ENCODE results near the gene GPR6. TPM values are rescaled to one million over a fixed set of nuclear protein-coding genes. Genes with fewer than 3 reads are reported as not detected.
A peak's percentile ranks its signal among the peaks of the same experiment; 100 is the strongest.

The GPR6 gene, protein sequence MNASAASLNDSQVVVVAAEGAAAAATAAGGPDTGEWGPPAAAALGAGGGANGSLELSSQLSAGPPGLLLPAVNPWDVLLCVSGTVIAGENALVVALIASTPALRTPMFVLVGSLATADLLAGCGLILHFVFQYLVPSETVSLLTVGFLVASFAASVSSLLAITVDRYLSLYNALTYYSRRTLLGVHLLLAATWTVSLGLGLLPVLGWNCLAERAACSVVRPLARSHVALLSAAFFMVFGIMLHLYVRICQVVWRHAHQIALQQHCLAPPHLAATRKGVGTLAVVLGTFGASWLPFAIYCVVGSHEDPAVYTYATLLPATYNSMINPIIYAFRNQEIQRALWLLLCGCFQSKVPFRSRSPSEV
- not detected for total RNA-seq

DNA sequence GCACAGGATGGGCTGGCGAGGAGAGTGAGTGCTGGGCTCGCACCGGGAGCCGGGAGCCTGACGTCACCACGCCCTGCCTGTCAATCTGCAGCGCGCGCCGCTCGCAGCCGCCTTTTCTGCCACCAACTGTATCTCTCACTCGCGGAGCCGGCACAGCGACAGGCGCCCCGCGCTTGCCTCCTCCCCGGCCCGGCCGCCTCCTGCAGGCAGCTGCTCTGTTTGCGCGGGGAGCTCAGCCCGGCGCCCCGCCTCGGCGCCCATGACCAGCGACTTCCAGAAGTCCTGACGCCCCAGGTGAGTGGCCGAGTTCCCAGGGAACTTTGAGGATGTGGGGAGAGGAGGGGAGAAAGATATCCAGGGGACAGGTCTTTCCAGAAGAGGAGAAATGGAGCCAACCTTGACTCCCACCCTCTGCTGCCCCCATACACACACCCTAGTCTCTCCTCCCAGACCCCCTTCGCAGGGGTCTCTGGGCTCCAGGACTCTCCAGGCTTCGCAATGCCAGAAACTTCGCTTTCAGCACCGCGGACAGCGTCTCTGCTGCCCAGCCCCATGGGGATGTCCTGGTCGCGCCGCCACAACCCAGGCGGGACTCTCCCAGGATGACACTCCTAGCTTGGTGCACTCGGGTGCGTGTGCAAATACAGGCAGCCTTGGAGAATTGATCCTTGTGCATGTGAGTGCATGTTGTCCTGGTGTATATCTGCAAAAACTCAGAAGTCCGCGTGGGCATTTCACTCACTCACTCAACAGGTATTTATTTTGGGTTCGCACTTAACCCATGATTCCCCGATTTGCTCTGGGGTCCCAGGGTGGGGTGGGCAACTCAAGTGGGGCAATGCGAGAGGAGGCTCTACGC, at the start of gene GPR6:
GPR6 (plus strand) TSS at position 138 of the 859 bp plus-strand sequence. CDS start 802 bp downstream, outside the sequence.
- H3K27me3 Mint-ChIP-seq (ENCODE audit: low read depth) = peaks cover 59% of the 10 kb centered on the region
- H3K4me3 Mint-ChIP-seq = no peak within 1 kb of the TSS
- DNase-seq = peak; percentile 79
- H3K4me1 Mint-ChIP-seq (ENCODE audit: low read depth) = peaks cover 3% of the 10 kb centered on the region
- CTCF ChIA-PET = interaction anchor here (3.4 kb wide), 1 partner anchor 61 kb away, joined by 10 read pairs; no protein-coding TSS in a partner anchor
- H3K36me3 Mint-ChIP-seq (ENCODE audit: low read depth) = peaks cover 2% of the 10 kb centered on the region
- intact Hi-C loops (cut with micrococcal nuclease) = loop anchor here (1.0 kb wide), 1 partner anchor 62 kb away; no protein-coding TSS in a partner anchor
- no peaks in the 10 kb centered on the region for H3K9me3 Mint-ChIP-seq
- H3K27ac Mint-ChIP-seq = no peak within 1 kb of the TSS

DNA sequence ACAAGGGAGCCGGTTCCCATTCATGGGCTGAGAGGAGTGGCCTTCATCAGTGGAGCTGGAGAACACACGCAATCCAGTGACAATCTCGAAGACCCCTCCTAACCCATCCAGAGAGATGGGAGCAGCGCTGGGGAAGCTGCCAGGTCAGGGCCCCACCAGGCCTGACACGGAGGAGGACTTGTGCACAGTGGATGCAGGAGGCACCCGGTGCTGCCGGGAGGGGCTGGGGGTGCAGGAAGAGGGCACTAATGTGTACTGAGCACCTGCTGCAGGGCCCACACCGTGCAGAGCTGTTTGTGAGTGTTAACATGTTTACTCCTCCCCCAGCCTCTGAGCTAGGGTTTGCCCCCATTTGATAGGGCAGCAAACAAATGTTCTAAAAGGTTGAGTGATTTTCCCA, 43.8 kb upstream of the GPR6 start:
- H3K27ac Mint-ChIP-seq = no peak overlapping the region
- H3K36me3 Mint-ChIP-seq (ENCODE audit: low read depth) = peaks cover 2% of the 10 kb centered on the region
- no peak overlapping the region for H3K4me3 Mint-ChIP-seq
- no peaks in the 10 kb centered on the region for H3K4me1 Mint-ChIP-seq (ENCODE audit: low read depth)
- no peak for DNase-seq
- intact Hi-C loops (cut with micrococcal nuclease) = no loop called here
- H3K27me3 Mint-ChIP-seq (ENCODE audit: low read depth) = no peaks in the 10 kb centered on the region
- CTCF ChIA-PET = no interaction called here
- H3K9me3 Mint-ChIP-seq = peaks cover 8% of the 10 kb centered on the region

DNA sequence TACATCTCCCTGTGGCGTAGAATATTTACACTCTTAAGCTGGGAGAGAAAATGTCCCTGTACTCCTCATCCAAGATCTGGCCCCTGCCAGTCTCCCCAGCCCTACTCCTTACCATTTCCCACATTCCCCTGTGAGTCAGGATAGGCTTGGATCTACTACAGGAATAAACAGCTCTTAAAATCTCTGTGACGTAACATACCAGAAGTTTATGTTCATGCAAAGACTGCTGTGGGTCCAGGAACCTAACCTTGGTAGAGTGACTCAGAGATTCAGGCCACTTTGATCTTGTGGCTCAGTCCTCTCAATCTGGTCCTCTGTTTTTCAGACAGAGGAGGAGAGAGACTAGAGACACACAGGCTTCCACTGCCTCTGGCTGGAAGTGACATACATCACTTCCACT, 38.5 kb upstream of the GPR6 start:
- Mint-ChIP-seq H3K4me3 (no peak overlapping the region), H3K9me3 (peaks cover 8% of the 10 kb centered on the region), H3K27ac (no peak overlapping the region), H3K4me1 (ENCODE audit: low read depth) (no peaks in the 10 kb centered on the region), H3K27me3 (ENCODE audit: low read depth) (peaks cover 2% of the 10 kb centered on the region), H3K36me3 (ENCODE audit: low read depth) (peaks cover 2% of the 10 kb centered on the region)
- intact Hi-C loops (cut with micrococcal nuclease) = no loop called here
- CTCF ChIA-PET = no interaction called here
- DNase-seq = no peak

DNA sequence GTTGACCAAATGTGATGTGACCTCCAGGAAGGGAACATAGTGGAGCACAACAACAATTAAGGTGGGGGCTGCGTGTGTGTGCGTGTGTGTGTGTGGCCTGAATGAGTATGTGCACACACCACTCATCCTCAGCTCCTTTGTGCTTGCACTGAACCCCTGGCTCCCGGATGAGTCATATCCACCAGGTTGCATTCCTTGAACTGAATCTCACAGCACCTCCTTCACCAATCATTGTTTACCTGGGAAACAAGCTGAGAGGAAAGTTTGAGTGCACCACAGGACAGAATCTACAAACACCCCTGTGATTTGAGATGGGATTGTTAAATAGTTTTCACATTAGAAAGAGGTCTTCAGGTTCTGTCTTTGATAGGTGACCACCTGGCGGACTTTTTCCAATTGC, 33.7 kb upstream of the GPR6 start:
- no peak overlapping the region for H3K4me3 Mint-ChIP-seq
- no peaks in the 10 kb centered on the region for H3K4me1 Mint-ChIP-seq (ENCODE audit: low read depth)
- no peaks in the 10 kb centered on the region for H3K9me3 Mint-ChIP-seq
- CTCF ChIA-PET = no interaction called here
- no peaks in the 10 kb centered on the region for H3K36me3 Mint-ChIP-seq (ENCODE audit: low read depth)
- no peak for DNase-seq
- intact Hi-C loops (cut with micrococcal nuclease) = no loop called here
- peaks cover 6% of the 10 kb centered on the region for H3K27me3 Mint-ChIP-seq (ENCODE audit: low read depth)
- no peak overlapping the region for H3K27ac Mint-ChIP-seq

DNA sequence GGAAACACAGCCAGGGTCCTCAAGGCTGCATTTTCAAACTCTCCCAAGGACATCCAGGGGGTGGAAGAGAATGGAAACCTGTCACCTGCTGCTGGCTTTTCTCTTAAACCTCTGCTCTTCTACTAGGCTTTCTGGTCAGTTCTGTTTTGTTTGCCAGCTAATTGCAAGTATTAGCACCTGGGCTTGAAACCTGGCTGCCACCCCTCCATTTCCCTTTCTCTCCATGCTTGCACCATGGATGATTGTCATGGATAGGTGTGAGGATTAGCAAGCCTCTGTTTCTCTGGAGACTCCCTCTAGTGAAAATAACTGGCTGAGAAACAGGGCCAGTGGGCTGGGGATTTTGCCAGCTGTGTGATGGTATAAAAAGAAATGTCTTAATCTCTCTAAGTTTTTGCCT, 33.0 kb upstream of the GPR6 start:
- H3K27ac Mint-ChIP-seq = no peak overlapping the region
- intact Hi-C loops (cut with micrococcal nuclease) = no loop called here
- CTCF ChIA-PET = no interaction called here

DNA sequence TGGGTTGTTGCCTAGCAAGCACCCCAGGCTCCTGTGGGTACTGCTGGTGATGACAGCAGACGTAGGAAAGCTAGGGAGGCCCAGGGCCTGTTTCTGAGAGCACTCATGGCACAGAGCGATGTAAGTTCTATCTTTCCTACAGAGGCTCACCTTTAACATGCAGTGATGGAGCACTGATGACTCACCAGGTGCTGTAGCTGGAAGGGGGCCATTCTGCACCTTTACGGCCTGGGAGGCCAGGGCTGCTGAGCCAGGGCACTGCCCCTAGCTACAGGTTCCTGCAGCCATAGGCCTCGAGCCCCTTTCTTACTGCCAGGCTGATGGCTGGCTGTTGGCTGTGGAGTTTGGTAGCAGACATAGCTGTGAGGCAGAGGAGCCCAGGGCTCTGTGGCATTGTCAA, 31.1 kb upstream of the GPR6 start:
- peaks cover 4% of the 10 kb centered on the region for H3K27me3 Mint-ChIP-seq (ENCODE audit: low read depth)
- H3K9me3 Mint-ChIP-seq = peaks cover 2% of the 10 kb centered on the region
- no peak overlapping the region for H3K4me3 Mint-ChIP-seq

More for the DNA sequence above, 33.0 kb upstream of the GPR6 start:
- Mint-ChIP-seq H3K4me3 (no peak overlapping the region), H3K4me1 (ENCODE audit: low read depth) (no peaks in the 10 kb centered on the region), H3K36me3 (ENCODE audit: low read depth) (peaks cover 1% of the 10 kb centered on the region), H3K9me3 (no peaks in the 10 kb centered on the region), H3K27me3 (ENCODE audit: low read depth) (peaks cover 6% of the 10 kb centered on the region)
- DNase-seq = no peak

DNA sequence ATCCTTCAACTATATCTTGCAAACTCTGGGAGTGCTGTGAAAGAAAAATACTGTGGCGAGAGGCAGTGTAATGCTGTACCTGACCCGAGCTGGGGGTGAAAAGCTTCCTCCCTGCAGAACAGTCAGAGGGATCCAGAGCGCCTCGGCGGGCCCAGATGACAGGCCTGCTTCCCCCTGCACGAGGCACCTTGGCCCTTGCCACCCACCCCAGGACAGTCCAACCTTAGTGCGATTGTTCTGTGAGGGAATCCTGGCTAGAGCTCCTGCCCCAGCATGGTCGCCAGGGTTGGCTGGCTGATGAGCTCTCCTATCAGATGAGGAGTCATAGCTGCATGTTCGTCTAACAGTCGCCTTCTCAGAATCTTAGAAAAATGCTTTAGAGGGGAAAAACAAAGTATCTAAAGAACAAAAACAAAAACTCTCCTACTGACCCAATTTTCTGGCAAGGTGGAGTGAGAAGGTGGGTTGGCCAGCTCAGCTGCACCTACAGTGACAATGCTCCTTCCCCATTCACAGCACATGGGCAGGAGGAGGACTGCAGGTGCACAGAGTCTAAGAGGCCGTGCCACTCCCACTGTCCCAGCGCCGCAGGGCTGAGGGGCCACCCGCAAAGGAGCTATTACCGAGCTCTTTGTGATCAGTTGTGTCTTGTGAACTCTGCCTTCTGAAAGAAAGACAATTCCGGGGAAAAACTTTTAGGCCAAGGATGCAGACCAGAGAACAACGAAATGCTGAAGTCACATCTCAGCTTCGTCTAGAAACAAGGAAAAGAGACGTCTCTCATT, 28.6 kb upstream of the GPR6 start:
- no peak for DNase-seq
- Mint-ChIP-seq H3K4me3 (no peak overlapping the region), H3K9me3 (peaks cover 2% of the 10 kb centered on the region), H3K27me3 (ENCODE audit: low read depth) (peaks cover 8% of the 10 kb centered on the region), H3K27ac (no peak overlapping the region), H3K4me1 (ENCODE audit: low read depth) (no peaks in the 10 kb centered on the region), H3K36me3 (ENCODE audit: low read depth) (peaks cover 1% of the 10 kb centered on the region)
- CTCF ChIA-PET = interaction anchor here (2.1 kb wide), 1 partner anchor 90 kb away, joined by 5 read pairs; no protein-coding TSS in a partner anchor
- intact Hi-C loops (cut with micrococcal nuclease) = no loop called here

More for the DNA sequence above, 31.1 kb upstream of the GPR6 start:
- CTCF ChIA-PET = interaction anchor here (1.4 kb wide), 1 partner anchor 93 kb away, joined by 3 read pairs; no protein-coding TSS in a partner anchor
- peaks cover 1% of the 10 kb centered on the region for H3K36me3 Mint-ChIP-seq (ENCODE audit: low read depth)
- DNase-seq = no peak
- H3K27ac Mint-ChIP-seq = no peak overlapping the region
- intact Hi-C loops (cut with micrococcal nuclease) = no loop called here
- no peaks in the 10 kb centered on the region for H3K4me1 Mint-ChIP-seq (ENCODE audit: low read depth)

DNA sequence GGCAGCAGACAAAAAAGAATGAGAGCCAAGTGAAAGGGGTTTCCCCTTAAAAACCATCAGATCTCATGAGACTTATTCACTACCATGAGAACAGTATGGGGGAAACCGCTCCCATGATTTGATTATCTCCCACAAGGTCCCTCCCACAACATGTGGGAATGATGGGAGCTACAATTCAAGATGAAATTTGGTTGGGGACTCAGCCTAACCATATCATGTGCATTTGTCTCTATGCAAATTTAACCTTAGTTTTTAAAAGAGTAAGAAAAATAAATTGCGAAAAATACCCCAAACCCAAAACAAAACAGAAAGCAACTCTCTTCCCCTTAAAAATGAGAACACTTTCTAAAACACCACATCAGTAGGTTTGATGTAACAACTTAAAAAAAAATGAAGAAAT, 22.6 kb upstream of the GPR6 start:
- Mint-ChIP-seq H3K4me1 (ENCODE audit: low read depth) (no peaks in the 10 kb centered on the region), H3K27ac (no peak overlapping the region), H3K27me3 (ENCODE audit: low read depth) (peaks cover 7% of the 10 kb centered on the region), H3K4me3 (no peak overlapping the region), H3K36me3 (ENCODE audit: low read depth) (no peaks in the 10 kb centered on the region), H3K9me3 (peaks cover 7% of the 10 kb centered on the region)
- DNase-seq = no peak
- intact Hi-C loops (cut with micrococcal nuclease) = no loop called here
- CTCF ChIA-PET = no interaction called here

DNA sequence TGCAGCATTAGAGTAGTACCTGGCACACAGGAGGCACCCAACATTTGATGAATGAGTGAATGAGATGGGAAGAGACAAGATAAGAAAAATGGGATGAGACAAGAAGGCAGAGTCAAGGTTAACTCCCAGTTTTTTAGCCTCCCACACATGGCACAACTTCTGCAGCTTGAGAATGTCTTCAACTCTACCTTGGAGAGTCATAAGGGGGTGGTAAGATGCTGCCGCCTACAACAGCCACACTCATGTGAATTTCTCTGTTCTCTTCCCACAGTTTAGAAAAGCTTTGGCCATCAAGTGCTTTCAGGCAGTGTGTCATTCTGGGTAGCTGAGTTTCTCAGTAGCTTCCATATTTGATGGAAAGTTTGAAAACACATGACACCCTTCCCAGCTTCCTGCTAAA, 19.5 kb upstream of the GPR6 start:
- intact Hi-C loops (cut with micrococcal nuclease) = no loop called here
- Mint-ChIP-seq H3K36me3 (ENCODE audit: low read depth) (no peaks in the 10 kb centered on the region), H3K9me3 (peaks cover 5% of the 10 kb centered on the region), H3K27ac (no peak overlapping the region), H3K27me3 (ENCODE audit: low read depth) (peaks cover 4% of the 10 kb centered on the region), H3K4me3 (no peak overlapping the region), H3K4me1 (ENCODE audit: low read depth) (no peaks in the 10 kb centered on the region)
- CTCF ChIA-PET = interaction anchor here (0.9 kb wide), 1 partner anchor 81 kb away, joined by 3 read pairs; no protein-coding TSS in a partner anchor
- DNase-seq = no peak

DNA sequence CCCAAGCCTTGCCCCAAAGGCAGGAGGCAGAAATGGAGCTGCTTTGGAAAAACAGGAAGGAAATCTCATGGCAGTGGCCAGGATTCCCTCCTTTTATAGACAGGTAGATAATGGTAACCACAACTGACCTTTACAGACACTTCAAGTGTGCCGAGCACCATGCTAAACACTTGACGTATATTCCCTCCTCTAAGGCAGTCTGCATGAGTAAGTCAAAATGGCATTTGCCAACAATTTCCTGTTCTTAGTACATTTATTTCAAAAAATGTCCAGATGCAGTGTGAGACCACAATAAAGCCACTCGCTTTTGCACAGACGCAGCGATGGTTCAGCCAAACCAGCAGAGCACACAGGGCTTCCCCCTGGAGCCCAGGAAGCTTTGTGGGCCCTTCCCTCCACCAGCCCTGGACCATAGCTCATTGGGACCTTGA, 16.5 kb upstream of the GPR6 start:
- Mint-ChIP-seq H3K4me1 (ENCODE audit: low read depth) (no peaks in the 10 kb centered on the region), H3K9me3 (no peaks in the 10 kb centered on the region), H3K27ac (no peak overlapping the region), H3K27me3 (ENCODE audit: low read depth) (no peaks in the 10 kb centered on the region), H3K36me3 (ENCODE audit: low read depth) (no peaks in the 10 kb centered on the region), H3K4me3 (no peak overlapping the region)
- no peak for DNase-seq
- intact Hi-C loops (cut with micrococcal nuclease) = loop anchor here (5.0 kb wide), 1 partner anchor 76 kb away; no protein-coding TSS in a partner anchor
- CTCF ChIA-PET = no interaction called here

DNA sequence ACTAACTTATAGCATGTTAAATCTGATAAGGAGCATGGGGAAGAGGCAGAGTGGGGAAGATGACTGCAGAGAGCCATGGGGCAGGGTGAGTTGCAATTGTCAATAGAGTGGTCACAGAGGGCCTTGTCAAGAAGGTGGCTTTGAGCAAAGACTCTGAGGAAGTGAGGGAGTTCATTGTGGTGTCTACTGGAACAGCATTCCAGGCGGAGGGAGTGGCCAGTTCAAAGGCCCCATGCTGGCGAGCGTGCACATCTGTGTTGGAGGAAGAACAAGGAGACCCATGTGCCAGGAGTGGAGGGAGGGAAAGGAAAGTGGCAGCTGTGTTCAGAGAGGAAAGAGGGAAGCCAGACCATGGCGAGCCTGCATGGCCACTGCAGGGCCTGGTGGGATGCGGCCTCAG, 15.8 kb upstream of the GPR6 start:
- no peak overlapping the region for H3K4me3 Mint-ChIP-seq
- H3K36me3 Mint-ChIP-seq (ENCODE audit: low read depth) = no peaks in the 10 kb centered on the region
- H3K4me1 Mint-ChIP-seq (ENCODE audit: low read depth) = no peaks in the 10 kb centered on the region
- no peak for DNase-seq
- intact Hi-C loops (cut with micrococcal nuclease) = loop anchor here (5.0 kb wide), 1 partner anchor 75 kb away; no protein-coding TSS in a partner anchor
- no peaks in the 10 kb centered on the region for H3K27me3 Mint-ChIP-seq (ENCODE audit: low read depth)
- H3K9me3 Mint-ChIP-seq = no peaks in the 10 kb centered on the region
- no peak overlapping the region for H3K27ac Mint-ChIP-seq
- CTCF ChIA-PET = no interaction called here

All from activated naive CD4-positive, alpha-beta T cell treated with anti-CD3 and anti-CD28 coated beads for 36 hours (primary cell).